Kidney epithelial cell (primary cell): Measurements from ENCODE around the gene THSD4. TPM values are rescaled to one million over a fixed set of nuclear protein-coding genes. Genes with fewer than 3 reads are reported as not detected.

ENCODE experiments used
- DNase-seq: peaks from one replicate; pipeline ENCODE4 v3.0.0-alpha.2; 2010; ENCODE audit warnings: low read depth
- H3K27me3 ChIP-seq: 2 replicates; pipeline ENCODE4 v1.6.0; 2011; ENCODE audit warnings: low read length; ENCODE audit not compliant: control insufficient read depth, insufficient read depth
- H3K36me3 ChIP-seq: 2 replicates; pipeline ENCODE4 v1.5.1; 2011; ENCODE audit warnings: low read length; ENCODE audit not compliant: control insufficient read depth, insufficient read depth
- H3K4me3 ChIP-seq: 2 replicates; pipeline ENCODE4 v1.5.1; 2011; ENCODE audit warnings: low read depth, mild to moderate bottlenecking, control low read depth, low read length
- total RNA-seq: library from RNA; depleted of rRNA; stranded (reverse); fragments of >200 nt; gene quantifications from 2 replicates; pipeline ENCODE4 v1.2.3, GENCODE V29; 2015
- TF ChIP-seq, protein P1 (sequence below): IDR thresholded peaks from 2 replicates; pipeline ENCODE4 v1.5.1; 2011; ENCODE audit warnings: mild to moderate bottlenecking, moderate library complexity, low read length, control low read depth, inconsistent platforms; ENCODE audit not compliant: insufficient read depth, poor library complexity, severe bottlenecking

The THSD4 gene
- total RNA-seq, 1 donor from 2014 or later: 17.7 TPM

DNA sequence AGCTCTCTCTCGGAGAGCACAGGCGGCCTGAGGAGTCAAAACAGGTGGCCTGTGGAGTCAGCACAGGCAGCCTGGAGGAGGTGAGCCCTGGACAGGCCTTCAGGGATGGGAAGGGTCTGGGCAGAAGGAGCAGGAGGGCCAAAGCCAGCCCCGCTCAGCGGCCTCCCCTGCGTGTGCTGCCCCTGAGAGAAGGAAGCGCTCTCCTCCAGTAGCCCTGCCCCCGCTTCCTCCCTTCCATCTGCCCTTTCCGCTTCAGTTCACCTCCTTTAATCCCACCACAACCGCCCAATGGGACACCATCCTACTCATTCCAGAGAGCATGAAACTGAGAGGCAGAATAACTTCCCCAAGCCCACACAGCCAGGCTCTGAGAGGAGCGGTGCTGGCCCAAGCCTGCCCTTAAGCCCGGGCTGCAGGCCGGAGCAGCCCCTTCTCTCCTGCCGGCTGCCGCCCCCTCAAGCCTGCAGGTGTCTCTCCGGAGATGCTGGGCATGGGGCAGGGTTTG is 691.9 kb downstream of the THSD4 start:
- Histone ChIP-seq H3K36me3 (no peaks in the 10 kb centered on the region), H3K4me3 (no peak overlapping the region), H3K27me3 (no peaks in the 10 kb centered on the region)
- no peak for DNase-seq
- TF ChIP-seq, protein P1, sequence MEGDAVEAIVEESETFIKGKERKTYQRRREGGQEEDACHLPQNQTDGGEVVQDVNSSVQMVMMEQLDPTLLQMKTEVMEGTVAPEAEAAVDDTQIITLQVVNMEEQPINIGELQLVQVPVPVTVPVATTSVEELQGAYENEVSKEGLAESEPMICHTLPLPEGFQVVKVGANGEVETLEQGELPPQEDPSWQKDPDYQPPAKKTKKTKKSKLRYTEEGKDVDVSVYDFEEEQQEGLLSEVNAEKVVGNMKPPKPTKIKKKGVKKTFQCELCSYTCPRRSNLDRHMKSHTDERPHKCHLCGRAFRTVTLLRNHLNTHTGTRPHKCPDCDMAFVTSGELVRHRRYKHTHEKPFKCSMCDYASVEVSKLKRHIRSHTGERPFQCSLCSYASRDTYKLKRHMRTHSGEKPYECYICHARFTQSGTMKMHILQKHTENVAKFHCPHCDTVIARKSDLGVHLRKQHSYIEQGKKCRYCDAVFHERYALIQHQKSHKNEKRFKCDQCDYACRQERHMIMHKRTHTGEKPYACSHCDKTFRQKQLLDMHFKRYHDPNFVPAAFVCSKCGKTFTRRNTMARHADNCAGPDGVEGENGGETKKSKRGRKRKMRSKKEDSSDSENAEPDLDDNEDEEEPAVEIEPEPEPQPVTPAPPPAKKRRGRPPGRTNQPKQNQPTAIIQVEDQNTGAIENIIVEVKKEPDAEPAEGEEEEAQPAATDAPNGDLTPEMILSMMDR: no peak

DNA sequence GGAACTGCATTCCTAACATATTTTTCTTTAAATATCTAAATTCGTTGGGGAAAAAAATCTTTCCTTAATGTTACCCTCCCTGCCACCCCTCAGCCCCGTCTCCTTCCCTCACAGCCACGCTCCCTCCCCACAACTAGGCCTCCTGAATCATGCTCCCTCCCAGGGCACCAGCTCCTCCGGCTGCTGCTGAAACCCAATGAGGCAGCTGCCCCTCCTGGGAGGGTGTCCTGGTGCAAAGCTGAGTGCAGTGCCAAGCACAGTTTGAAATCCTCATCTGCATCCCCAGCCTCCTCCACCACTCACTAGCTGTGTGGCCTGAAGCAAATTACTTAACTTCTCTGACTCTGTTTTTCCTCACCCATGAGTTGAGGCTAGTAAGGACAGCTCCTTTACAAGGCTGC is 692.4 kb downstream of the THSD4 start:
- TF ChIP-seq, protein P1: no peak
- Histone ChIP-seq H3K4me3 (no peak overlapping the region), H3K36me3 (no peaks in the 10 kb centered on the region), H3K27me3 (no peaks in the 10 kb centered on the region)
- no peak for DNase-seq

DNA sequence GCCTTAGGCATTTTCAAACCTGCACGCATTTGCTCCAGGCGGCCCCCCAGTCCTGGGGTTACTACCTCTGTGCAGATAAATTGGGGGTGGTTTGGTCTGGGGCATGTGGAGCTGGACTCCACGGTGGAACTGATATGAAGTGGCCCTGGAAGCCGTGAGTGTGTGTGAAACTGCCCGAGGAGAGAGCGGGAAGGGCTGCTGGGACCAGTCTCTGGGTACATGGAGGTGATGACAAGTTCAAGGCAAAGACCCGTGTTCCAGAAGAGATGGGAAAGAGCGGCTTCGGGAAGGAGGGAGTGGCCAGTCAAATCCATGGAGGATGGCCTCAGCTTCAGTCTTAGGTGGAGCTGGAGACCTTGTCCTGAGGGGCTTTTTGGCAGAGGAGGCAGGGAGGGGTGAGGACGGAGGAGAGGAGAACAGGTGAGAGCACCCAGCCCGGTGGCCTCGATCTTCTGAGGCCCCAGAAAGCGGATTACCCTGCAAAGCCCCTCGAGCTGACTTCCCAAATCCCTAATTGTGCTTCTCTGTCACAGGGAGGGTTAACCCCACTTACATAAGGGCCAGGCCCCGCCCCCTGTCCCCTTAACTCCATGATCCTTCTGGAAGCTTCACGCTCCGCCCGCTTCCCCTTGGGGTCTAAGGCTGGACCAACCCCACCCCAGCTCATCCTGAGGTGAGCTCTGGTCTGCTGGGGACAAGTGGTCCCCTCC is 693.2 kb downstream of the THSD4 start:
- Histone ChIP-seq H3K27me3 (no peaks in the 10 kb centered on the region), H3K36me3 (no peaks in the 10 kb centered on the region), H3K4me3 (no peak overlapping the region)
- TF ChIP-seq, protein P1: no peak
- DNase-seq: no peak

DNA sequence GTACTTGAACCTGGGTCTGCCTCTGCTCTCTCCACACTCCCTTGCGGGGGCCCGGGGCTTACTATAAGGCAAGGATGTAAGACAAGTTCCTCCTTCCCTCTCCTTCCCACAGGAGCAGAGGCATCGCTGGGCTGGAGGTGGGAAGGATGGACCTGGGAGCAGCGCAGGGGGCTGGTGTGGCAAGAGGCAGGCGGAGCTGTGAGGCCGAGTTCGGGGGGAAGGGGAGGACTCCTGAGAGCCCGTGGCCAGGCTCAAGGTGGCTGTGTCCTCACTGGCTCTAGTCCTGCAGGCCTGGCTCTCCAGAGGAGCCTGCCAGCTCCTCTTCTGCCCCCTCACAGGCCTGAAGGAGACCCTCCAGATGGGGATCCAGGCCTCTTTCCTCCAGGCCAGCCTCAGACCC is 694.1 kb downstream of the THSD4 start:
- no peaks in the 10 kb centered on the region for H3K27me3 ChIP-seq
- TF ChIP-seq, protein P1: no peak
- H3K4me3 ChIP-seq: no peak overlapping the region
- no peak for DNase-seq
- no peaks in the 10 kb centered on the region for H3K36me3 ChIP-seq

- TF ChIP-seq, protein P1: no peak
- H3K4me3 ChIP-seq: no peak within 1 kb of the TSS
- DNase-seq: no peak
- no peaks in the 10 kb centered on the region for H3K36me3 ChIP-seq
- no peaks in the 10 kb centered on the region for H3K27me3 ChIP-seq
Measured at GRCh38 chr15:71810256-71811035, 695.2 kb downstream of the THSD4 start, which contains the start of gene NR2E3. NR2E3 (plus strand) TSS chr15:71810554; CDS start chr15:71810744, 190 bp downstream.
